Inferior parietal cortex (tissue), 1 donor: ENCODE measurements around the gene RPRM.
"Not testable (repeated sequence)": the region's sequence is repeated elsewhere in the genome, so short reads cannot be mapped to it uniquely, and the experiment has no call there.

Experiments
- DNase-seq: peaks from one replicate; pipeline ENCODE4 v3.0.0-alpha.2; 2016; ENCODE audit errors: extremely low spot score

Gene RPRM

GRCh38 chr2:153455861-153456260 is 22.7 kb downstream of the RPRM start:
- DNase-seq, result no peak

GRCh38 chr2:153455403-153455802 is 23.2 kb downstream of the RPRM start:
- DNase-seq, result no peak

GRCh38 chr2:153451611-153452010 is 27.0 kb downstream of the RPRM start:
- no peak for DNase-seq

GRCh38 chr2:153443106-153443505 is 35.5 kb downstream of the RPRM start:
- no peak for DNase-seq

GRCh38 chr2:153442616-153443015 is 35.9 kb downstream of the RPRM start:
- not testable (repeated sequence) for DNase-seq

- not testable (repeated sequence) for DNase-seq
These were observed 38.5 kb downstream of the RPRM start for GRCh38 chr2:153440090-153440489.

GRCh38 chr2:153433403-153433802 is 45.2 kb downstream of the RPRM start:
- DNase-seq, result no peak

- DNase-seq, result no peak
These were observed 46.2 kb downstream of the RPRM start for GRCh38 chr2:153432381-153432780.

- DNase-seq, result no peak
These were observed 47.4 kb downstream of the RPRM start for GRCh38 chr2:153431114-153431513.
